ENCODE results near the gene PAOX.
A peak's percentile ranks its signal among the peaks of the same experiment; 100 is the strongest.

The PAOX gene

GRCh38 chr10:133388236-133388972 is 9.3 kb downstream of the PAOX start:
- no peak for DNase-seq

- no peak for DNase-seq
Measured at GRCh38 chr10:133388973-133389818, 10.1 kb downstream of the PAOX start.

GRCh38 chr10:133390597-133391248 is 11.7 kb downstream of the PAOX start:
- no peak for DNase-seq

GRCh38 chr10:133391249-133391635 is 12.2 kb downstream of the PAOX start:
- no peak for DNase-seq

GRCh38 chr10:133391761-133392518 is 12.9 kb downstream of the PAOX start:
- DNase-seq: no peak

GRCh38 chr10:133393401-133394063 is 14.5 kb downstream of the PAOX start:
- no peak for DNase-seq

GRCh38 chr10:133394064-133394663 is 15.1 kb downstream of the PAOX start, which contains the start of gene MTG1:
Gene MTG1 (plus strand): TSS chr10:133394157. CDS start chr10:133394221, 64 bp downstream.
- peak; percentile 92 for DNase-seq

GRCh38 chr10:133394801-133395221 is 15.7 kb downstream of the PAOX start:
- DNase-seq: no peak

GRCh38 chr10:133396035-133396624 is 17.1 kb downstream of the PAOX start:
- DNase-seq: no peak

- no peak for DNase-seq
Measured at GRCh38 chr10:133397938-133398337, 18.9 kb downstream of the PAOX start.

- DNase-seq: no peak
Measured at GRCh38 chr10:133399123-133399601, 20.1 kb downstream of the PAOX start.

GRCh38 chr10:133400624-133401424 is 21.8 kb downstream of the PAOX start:
- no peak for DNase-seq

- no peak for DNase-seq
Measured at GRCh38 chr10:133401500-133401899, 22.4 kb downstream of the PAOX start.

GRCh38 chr10:133401981-133402725 is 23.1 kb downstream of the PAOX start:
- DNase-seq: no peak

- DNase-seq: no peak
Measured at GRCh38 chr10:133403359-133403758, 24.3 kb downstream of the PAOX start.

GRCh38 chr10:133403784-133404183 is 24.7 kb downstream of the PAOX start:
- no peak for DNase-seq

GRCh38 chr10:133405272-133405671 is 26.2 kb downstream of the PAOX start:
- DNase-seq: peak; percentile 57

GRCh38 chr10:133405844-133406527 is 26.9 kb downstream of the PAOX start:
- DNase-seq: peak; percentile 64

Data from EL (cell line).